ENCODE measurements around the gene SSNA1. TPM values are rescaled to one million over a fixed set of nuclear protein-coding genes. Genes with fewer than 3 reads are reported as not detected.

Gene SSNA1
- total RNA-seq, 1 donor from 2014 or later: 97.9 TPM

GRCh38 chr9:137166380-137167229, 21.9 kb upstream of the SSNA1 start:
- TF ChIP-seq CTCF (IDR thresholded peaks at IDR 0.05; ENCODE audit: insufficient read depth, low read length, severe bottlenecking): no peak
- DNase-seq (ENCODE audit: low read depth) (no peak), FAIRE-seq (no peak)
- peaks cover 26% of the 10 kb centered on the region for H3K27me3 ChIP-seq (ENCODE audit: control insufficient read depth, insufficient read depth, low read length)
- no peaks in the 10 kb centered on the region for H3K36me3 ChIP-seq (ENCODE audit: control insufficient read depth, insufficient read depth, low read length)
- H3K4me3 ChIP-seq (ENCODE audit: low read depth, low read length): no peak overlapping the region

GRCh38 chr9:137167277-137167746, 21.2 kb upstream of the SSNA1 start:
- no peak for FAIRE-seq
- H3K27me3 ChIP-seq (ENCODE audit: control insufficient read depth, insufficient read depth, low read length): peaks cover 25% of the 10 kb centered on the region
- no peak for TF ChIP-seq CTCF (IDR thresholded peaks at IDR 0.05; ENCODE audit: insufficient read depth, low read length, severe bottlenecking)
- H3K36me3 ChIP-seq (ENCODE audit: control insufficient read depth, insufficient read depth, low read length): no peaks in the 10 kb centered on the region
- DNase-seq (ENCODE audit: low read depth): no peak
- no peak overlapping the region for H3K4me3 ChIP-seq (ENCODE audit: low read depth, low read length)

GRCh38 chr9:137167747-137168572, 20.5 kb upstream of the SSNA1 start:
- no peak for TF ChIP-seq CTCF (IDR thresholded peaks at IDR 0.05; ENCODE audit: insufficient read depth, low read length, severe bottlenecking)
- H3K4me3 ChIP-seq (ENCODE audit: low read depth, low read length): peak overlapping the region; percentile 18
- no peaks in the 10 kb centered on the region for H3K36me3 ChIP-seq (ENCODE audit: control insufficient read depth, insufficient read depth, low read length)
- no peak for FAIRE-seq
- H3K27me3 ChIP-seq (ENCODE audit: control insufficient read depth, insufficient read depth, low read length): peaks cover 26% of the 10 kb centered on the region
- no peak for DNase-seq (ENCODE audit: low read depth)

- no peak for FAIRE-seq
- H3K27me3 ChIP-seq (ENCODE audit: control insufficient read depth, insufficient read depth, low read length): peaks cover 30% of the 10 kb centered on the region
- no peaks in the 10 kb centered on the region for H3K36me3 ChIP-seq (ENCODE audit: control insufficient read depth, insufficient read depth, low read length)
- no peak for DNase-seq (ENCODE audit: low read depth)
- peak overlapping the region; percentile 18 for H3K4me3 ChIP-seq (ENCODE audit: low read depth, low read length)
- no peak for TF ChIP-seq CTCF (IDR thresholded peaks at IDR 0.05; ENCODE audit: insufficient read depth, low read length, severe bottlenecking)
Observed at GRCh38 chr9:137168573-137168903, 19.9 kb upstream of the SSNA1 start.

GRCh38 chr9:137168904-137169856, 19.3 kb upstream of the SSNA1 start:
- H3K4me3 ChIP-seq (ENCODE audit: low read depth, low read length): peak overlapping the region; percentile 24

More at GRCh38 chr9:137168904-137169856, 19.3 kb upstream of the SSNA1 start:
- Histone ChIP-seq H3K36me3 (ENCODE audit: control insufficient read depth, insufficient read depth, low read length) (no peaks in the 10 kb centered on the region), H3K27me3 (ENCODE audit: control insufficient read depth, insufficient read depth, low read length) (peaks cover 32% of the 10 kb centered on the region)
- TF ChIP-seq CTCF (IDR thresholded peaks at IDR 0.05; ENCODE audit: insufficient read depth, low read length, severe bottlenecking): no peak
- DNase-seq (ENCODE audit: low read depth) (no peak), FAIRE-seq (no peak)
